GM19193 (cell line): ENCODE results near the gene FAM227B.

Experiments used
- POLR2A ChIP-seq: IDR thresholded peaks from 4 replicates; pipeline ENCODE4 v1.6.1; 2011; ENCODE audit not compliant: insufficient read depth, insufficient read length; ENCODE audit errors: extremely low read depth

Gene FAM227B

GRCh38 chr15:49530092-49530491 lies 90.5 kb downstream of the FAM227B start:
- TF ChIP-seq POLR2A = no peak

DNA sequence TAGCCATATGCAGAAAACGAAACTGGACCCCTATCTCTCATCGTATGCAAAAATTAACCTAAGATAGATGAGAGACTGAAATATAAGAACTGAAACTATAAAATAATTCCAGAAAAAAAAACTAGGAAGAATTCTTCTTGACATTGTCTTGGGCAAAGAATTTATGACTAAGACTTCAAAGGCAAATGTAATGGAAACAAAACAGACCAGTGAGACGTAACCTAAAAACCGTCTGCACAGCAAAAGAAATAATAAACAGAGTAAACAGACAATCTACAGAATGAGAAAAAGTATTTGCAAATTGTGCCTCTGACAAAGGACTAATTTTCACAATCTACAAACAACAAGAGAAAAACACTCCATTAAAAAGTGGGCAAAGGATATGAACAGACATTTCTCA lies 92.3 kb downstream of the FAM227B start:
- TF ChIP-seq POLR2A = no peak

- no peak for TF ChIP-seq POLR2A
Measured at GRCh38 chr15:49521802-49522201, 98.8 kb downstream of the FAM227B start.

DNA sequence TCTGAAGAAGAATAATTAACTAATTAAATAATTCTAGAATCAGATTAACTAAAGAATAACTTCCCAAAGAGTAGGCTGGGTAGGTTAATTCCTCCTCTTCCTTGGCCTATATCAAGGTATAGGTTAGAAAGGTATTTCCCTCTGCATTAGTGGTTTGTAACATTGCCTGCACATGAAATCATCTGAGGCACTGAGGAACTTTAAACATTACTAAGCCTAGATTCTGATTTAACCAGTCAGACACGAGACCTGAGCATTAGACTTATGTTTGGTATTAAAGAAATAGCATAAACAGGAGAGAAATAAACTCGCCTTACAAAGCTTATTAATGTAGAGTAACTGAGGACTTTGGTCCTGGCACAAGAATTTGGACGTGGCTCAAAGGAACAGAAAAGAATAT lies 113.4 kb downstream of the FAM227B start:
- TF ChIP-seq POLR2A = no peak

- TF ChIP-seq POLR2A = no peak
Measured at GRCh38 chr15:49506341-49506740, 114.3 kb downstream of the FAM227B start.

GRCh38 chr15:49501586-49501985 lies 119.0 kb downstream of the FAM227B start:
- TF ChIP-seq POLR2A = no peak

DNA sequence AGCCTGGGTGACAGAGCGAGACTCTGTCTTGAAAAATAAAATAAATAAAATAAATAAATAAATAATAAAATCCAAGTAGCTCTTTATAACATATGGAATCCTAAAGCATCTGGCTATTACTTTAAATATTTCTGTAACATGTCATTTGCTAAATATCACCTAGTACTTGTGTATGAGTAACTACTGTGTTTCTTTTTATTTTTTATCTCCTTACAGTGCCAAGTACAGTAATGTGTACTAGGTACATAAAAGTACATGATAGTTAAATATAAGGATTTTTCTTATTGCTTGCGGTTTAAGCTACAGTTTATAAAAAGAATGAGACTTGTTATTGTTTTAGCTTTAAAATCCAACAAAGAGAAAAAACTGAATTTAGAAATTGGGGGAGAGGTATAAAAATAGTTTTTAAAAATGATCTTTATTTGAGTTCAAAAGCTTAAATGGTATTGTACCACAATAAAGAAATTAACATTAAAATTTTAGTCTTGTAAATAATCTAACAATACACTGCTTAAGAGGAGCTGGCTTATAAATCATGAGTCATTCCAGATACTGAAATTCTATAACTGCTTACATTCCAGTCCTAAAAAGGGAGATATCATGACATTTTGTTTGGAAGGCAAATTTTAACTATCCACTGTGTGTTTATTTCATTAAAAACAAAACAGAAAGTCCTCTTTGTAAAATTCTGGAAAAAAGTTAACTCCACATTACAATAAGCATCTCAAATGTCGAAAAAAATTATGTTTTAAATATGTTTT lies 124.4 kb downstream of the FAM227B start:
- TF ChIP-seq POLR2A = no peak

DNA sequence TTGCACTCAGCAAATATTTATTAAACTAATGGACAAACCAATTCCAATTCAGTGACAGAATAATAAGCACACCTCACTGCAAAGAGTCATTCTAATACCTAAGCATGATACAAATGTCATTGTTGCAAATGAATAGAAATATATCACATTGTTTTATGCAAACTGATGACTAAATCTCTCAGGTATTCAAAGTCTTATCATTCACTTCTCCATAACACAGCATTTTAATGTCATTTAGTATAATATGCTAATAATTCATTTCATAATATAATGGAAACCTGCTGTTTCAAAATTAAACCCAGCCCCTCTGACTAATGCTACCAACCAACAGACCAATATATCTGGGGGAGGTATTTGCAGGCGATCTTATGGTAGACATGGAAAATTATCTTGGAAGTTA lies 125.8 kb downstream of the FAM227B start:
- no peak for TF ChIP-seq POLR2A

GRCh38 chr15:49492830-49493229 lies 127.8 kb downstream of the FAM227B start:
- no peak for TF ChIP-seq POLR2A

GRCh38 chr15:49492151-49492550 lies 128.5 kb downstream of the FAM227B start:
- TF ChIP-seq POLR2A = no peak

DNA sequence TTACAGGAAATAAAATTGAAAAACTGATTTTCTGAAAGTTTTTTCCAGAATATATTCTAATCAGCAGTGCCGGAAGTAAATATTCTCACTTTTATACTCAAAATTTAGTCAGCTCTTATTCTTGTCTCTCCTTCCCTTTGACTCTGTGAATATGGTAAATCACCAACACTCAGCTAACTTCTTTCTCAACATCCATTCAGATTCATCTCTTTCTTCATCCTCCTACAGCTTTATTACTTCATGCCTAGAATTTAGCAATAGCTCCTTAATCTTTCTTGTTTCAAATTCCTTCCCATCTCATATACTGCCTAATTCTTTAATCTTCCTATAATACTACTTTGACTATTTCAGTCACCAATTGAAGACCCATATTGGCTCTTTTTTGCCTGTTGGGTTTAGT lies 129.7 kb downstream of the FAM227B start:
- TF ChIP-seq POLR2A = no peak

DNA sequence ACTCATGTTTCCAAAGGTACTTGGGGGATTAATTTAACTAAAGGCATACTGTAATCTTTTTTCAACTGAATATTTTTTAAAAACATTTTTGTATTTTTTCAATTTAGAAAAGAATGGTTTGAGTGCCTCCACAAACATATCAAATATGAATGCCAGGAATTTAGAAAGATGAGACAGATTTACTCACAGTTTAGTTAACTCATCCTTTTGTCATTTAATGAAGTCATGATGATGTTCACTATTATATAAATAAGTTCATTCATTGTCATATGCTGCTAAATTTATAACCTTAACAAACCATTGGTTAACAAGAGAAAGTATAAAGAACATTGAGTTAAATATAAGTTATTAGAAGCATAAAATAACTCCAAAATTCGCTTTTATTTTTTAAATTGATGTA lies 147.6 kb downstream of the FAM227B start:
- no peak for TF ChIP-seq POLR2A

- no peak for TF ChIP-seq POLR2A
Measured at GRCh38 chr15:49472338-49472737, 148.3 kb downstream of the FAM227B start.

DNA sequence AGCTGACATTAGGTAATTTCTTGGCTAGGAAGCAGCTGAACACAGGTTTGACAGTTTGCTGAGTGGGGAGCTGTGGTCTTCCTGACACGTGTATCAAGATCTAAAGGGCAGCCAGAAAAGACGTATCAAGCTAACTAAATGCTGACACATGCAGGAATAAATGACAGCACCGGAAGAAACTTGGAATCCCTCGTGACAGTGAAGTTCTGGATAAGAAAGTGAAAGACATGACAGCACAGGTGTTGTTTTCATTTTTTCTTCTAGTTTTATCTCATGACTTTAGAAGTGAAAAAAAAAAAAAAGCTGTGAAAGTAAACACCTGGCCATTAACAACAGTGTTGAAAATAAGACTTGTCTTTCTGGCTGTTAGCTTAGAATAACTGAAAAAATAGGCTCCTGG lies 148.9 kb downstream of the FAM227B start:
- TF ChIP-seq POLR2A = no peak

DNA sequence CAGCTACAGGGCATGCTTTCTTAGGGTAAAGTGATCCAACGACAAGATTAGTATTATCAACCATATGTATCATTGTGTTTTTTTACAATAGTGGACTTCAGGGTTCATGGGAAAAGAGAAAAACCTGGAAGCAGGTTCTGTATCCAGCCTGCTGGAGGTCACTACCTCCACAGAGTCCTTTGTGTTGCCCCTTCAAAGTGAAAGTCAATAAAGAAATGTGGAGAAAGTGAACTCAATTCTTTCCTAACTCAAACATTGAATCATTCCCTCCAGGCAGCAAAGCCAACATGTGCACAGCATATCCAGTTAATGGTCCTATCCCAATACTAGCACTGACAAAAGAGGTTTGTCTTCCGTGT lies 152.2 kb downstream of the FAM227B start:
- TF ChIP-seq POLR2A = no peak

DNA sequence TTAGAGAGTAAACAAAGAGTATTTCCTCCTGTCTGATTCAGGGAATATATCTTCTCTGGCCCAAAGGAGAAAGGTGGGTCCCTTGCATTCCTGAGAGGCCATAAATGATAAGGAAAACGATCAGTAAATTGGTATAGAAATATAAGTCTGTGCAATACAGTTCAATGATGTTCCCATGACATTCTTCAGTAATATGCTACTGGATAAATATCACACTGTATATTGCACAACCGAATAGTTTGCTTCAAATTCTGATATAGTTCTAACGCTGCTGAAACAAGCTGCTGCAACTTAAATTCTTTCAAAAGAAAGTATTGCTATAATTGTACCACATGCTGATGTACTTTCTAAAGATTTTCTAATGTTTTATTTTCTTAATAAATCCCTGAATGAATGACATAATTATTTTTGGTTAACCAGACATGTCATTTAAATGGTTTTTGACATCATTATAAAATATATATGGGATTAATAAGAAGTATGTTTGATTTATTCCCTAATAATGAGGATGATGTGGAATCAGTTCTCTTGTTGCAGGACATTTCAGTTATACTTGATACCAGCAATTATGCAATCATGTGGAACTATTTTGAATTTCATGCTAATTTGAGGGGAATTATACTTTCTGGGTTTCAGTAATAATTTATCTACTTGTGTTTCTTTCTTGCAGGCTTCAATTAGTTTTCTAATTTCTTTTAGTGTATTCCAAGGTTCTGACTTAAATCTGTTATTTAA lies 152.7 kb downstream of the FAM227B start:
- TF ChIP-seq POLR2A = no peak
